Activated B cell treated with CpG ODN at 0.5 μM for 24 hours (primary cell): ENCODE measurements around the gene TPCN2. TPM values are rescaled to one million over a fixed set of nuclear protein-coding genes. Genes with fewer than 3 reads are reported as not detected.
A peak's percentile ranks its signal among the peaks of the same experiment; 100 is the strongest.

Experiments used
- ATAC-seq: fragments of 200-7000 bp; cut with Tn5 transposase; one replicate; pipeline ENCODE4 v1.10.0; 2021; ENCODE audit warnings: low read depth, mild to moderate bottlenecking, moderate library complexity
- CTCF ChIA-PET: fragments of 350-600 bp; sonication (Branson Sonifier 250); formaldehyde crosslinking; loops from one replicate; lab custom pipeline; 2021; ENCODE audit warnings: antibody characterized with exemption; lab: Charles Lee
- POLR2A ChIA-PET: fragments of 350-600 bp; sonication (Branson Sonifier 250); formaldehyde crosslinking; loops from one replicate; lab custom pipeline; 2021; ENCODE audit warnings: antibody characterized with exemption; lab: Charles Lee
- DNase-seq: peaks from one replicate; pipeline ENCODE4 v3.0.0; 2022
- H3K27ac Mint-ChIP-seq: one replicate; pipeline ENCODE4 v1.8.0; 2020; ENCODE audit warnings: mixed read lengths
- H3K27me3 Mint-ChIP-seq: one replicate; pipeline ENCODE4 v1.8.0; 2021; ENCODE audit warnings: mixed read lengths
- H3K36me3 Mint-ChIP-seq: one replicate; pipeline ENCODE4 v1.8.0; 2021; ENCODE audit warnings: low read depth, mixed read lengths
- H3K4me1 Mint-ChIP-seq: one replicate; pipeline ENCODE4 v1.8.0; 2021; ENCODE audit warnings: mixed read lengths
- H3K4me3 Mint-ChIP-seq: one replicate; pipeline ENCODE4 v1.8.0; 2020; ENCODE audit warnings: mild to moderate bottlenecking, mixed read lengths
- H3K9me3 Mint-ChIP-seq: one replicate; pipeline ENCODE4 v1.8.0; 2020; ENCODE audit warnings: mixed read lengths
- CTCF ChIP-seq: fragments of 200-600 bp; IDR thresholded peaks from one replicate; pipeline ENCODE4 v1.8.0; 2022; ENCODE audit warnings: antibody characterized with exemption, mild to moderate bottlenecking
- intact Hi-C: fragments of 100-400 bp; cut with micrococcal nuclease; formaldehyde crosslinking; loops from one replicate; pipeline ENCODE4 v1.15.1; 2024
- total RNA-seq: library from RNA; stranded (reverse); gene quantifications from 2 replicates; pipeline ENCODE4 v1.2.3, GENCODE V29; 2022

The TPCN2 gene
- total RNA-seq, 1 donor from 2014 or later, result 35.4 TPM

DNA sequence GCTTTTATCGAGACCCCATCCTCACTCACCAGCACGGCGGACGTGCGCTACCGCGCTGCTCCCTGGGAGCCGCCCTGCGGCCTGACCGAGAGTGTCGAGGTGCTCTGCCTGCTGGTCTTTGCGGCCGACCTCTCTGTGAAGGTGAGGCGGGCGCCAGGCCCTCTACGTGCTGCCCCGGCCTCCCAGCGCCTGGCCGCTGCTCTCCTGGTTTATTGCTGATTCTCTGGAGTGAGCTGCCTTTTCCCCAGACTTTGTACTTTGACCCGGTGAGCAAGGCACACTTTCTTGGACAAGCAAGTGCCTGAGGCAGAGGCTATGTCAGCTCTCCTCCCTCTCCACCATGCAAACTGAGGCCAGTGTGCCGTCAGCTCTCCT lies 6.5 kb downstream of the TPCN2 start:
- CTCF ChIA-PET, result no interaction called here
- Mint-ChIP-seq H3K27me3 (no peaks in the 10 kb centered on the region), H3K27ac (peak overlapping the region; percentile 65), H3K36me3 (peaks cover 16% of the 10 kb centered on the region), H3K4me3 (no peak overlapping the region), H3K4me1 (peaks cover 64% of the 10 kb centered on the region), H3K9me3 (no peaks in the 10 kb centered on the region)
- no peak for ATAC-seq
- POLR2A ChIA-PET, result interaction anchor here (0.7 to 2.1 kb wide), 9 partner anchors 8 to 620 kb away, joined by 3 to 15 read pairs (median 5); partner anchors contain the start of genes IGHMBP2, LTO1 and MRPL21
- no peak for TF ChIP-seq CTCF
- intact Hi-C loops, result loop anchor here (5.0 to 10.0 kb wide), 2 partner anchors 243 to 590 kb away; partner anchors contain the start of gene PPP6R3
- DNase-seq, result no peak

GRCh38 chr11:69055598-69056516 lies 7.1 kb downstream of the TPCN2 start:
- Mint-ChIP-seq H3K4me1 (peaks cover 58% of the 10 kb centered on the region), H3K27me3 (no peaks in the 10 kb centered on the region), H3K9me3 (no peaks in the 10 kb centered on the region), H3K4me3 (peak overlapping the region; percentile 69), H3K27ac (peak overlapping the region; percentile 86), H3K36me3 (peaks cover 19% of the 10 kb centered on the region)
- CTCF ChIA-PET, result interaction anchor here (1.2 kb wide), 1 partner anchor 32 kb away, joined by 3 read pairs; no protein-coding TSS in a partner anchor
- DNase-seq (peak; percentile 78), ATAC-seq (peak; percentile 87)
- POLR2A ChIA-PET, result interaction anchor here (0.6 to 2.1 kb wide), 13 partner anchors 9 to 774 kb away, joined by 3 to 15 read pairs (median 5); partner anchors contain the start of genes IGHMBP2, LTO1 and MRPL21
- intact Hi-C loops, result loop anchor here (1.0 to 10.0 kb wide), 7 partner anchors 8 to 685 kb away; partner anchors contain the start of genes PPP6R3 and TPCN2
- no peak for TF ChIP-seq CTCF

GRCh38 chr11:69057236-69057635 lies 8.5 kb downstream of the TPCN2 start:
- POLR2A ChIA-PET, result interaction anchor here (1.2 to 2.1 kb wide), 3 partner anchors 9 to 243 kb away, joined by 4 to 15 read pairs (median 8); partner anchors contain the start of gene TPCN2
- no peak for ATAC-seq
- no peak overlapping the region for H3K27ac Mint-ChIP-seq

DNA sequence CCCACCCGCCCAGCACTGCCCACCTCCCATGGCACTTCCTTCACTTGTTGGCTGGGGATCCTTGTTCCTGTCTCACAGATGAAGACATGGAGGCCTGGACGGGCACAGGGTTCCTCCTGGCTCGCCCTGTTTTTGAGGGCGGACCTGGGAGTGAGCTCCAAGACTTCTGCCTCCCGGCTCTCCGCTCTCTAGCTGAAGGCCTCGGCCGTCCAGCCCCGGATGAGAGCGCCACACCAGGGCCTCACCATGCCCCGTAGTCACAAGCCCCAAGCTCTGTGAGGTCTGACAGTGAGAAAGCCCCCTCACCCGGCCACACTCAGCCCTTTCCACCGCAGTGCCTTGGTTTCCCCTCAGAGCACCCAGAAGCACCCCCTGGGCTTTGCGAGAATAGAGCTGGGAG lies 9.1 kb downstream of the TPCN2 start:
- intact Hi-C loops, result loop anchor here (5.0 to 10.0 kb wide), 2 partner anchors 246 to 593 kb away; partner anchors contain the start of gene PPP6R3
- ATAC-seq (no peak), DNase-seq (no peak)
- ChIA-PET CTCF (no interaction called here), POLR2A (interaction anchor here (1.2 kb wide), 1 partner anchor 9 kb away, joined by 4 read pairs; the partner anchor contains the start of gene TPCN2)
- no peaks in the 10 kb centered on the region for H3K27me3 Mint-ChIP-seq
- H3K27ac Mint-ChIP-seq, result no peak overlapping the region
- no peak for TF ChIP-seq CTCF
- H3K4me1 Mint-ChIP-seq, result peaks cover 38% of the 10 kb centered on the region
- no peaks in the 10 kb centered on the region for H3K9me3 Mint-ChIP-seq
- no peak overlapping the region for H3K4me3 Mint-ChIP-seq
- peaks cover 24% of the 10 kb centered on the region for H3K36me3 Mint-ChIP-seq

More at GRCh38 chr11:69057236-69057635, 8.5 kb downstream of the TPCN2 start:
- no peaks in the 10 kb centered on the region for H3K9me3 Mint-ChIP-seq
- no peak for TF ChIP-seq CTCF
- intact Hi-C loops, result loop anchor here (5.0 to 10.0 kb wide), 2 partner anchors 245 to 592 kb away; partner anchors contain the start of gene PPP6R3
- H3K4me3 Mint-ChIP-seq, result no peak overlapping the region
- peaks cover 44% of the 10 kb centered on the region for H3K4me1 Mint-ChIP-seq
- peaks cover 23% of the 10 kb centered on the region for H3K36me3 Mint-ChIP-seq
- DNase-seq, result no peak
- CTCF ChIA-PET, result no interaction called here
- no peaks in the 10 kb centered on the region for H3K27me3 Mint-ChIP-seq
